Neural cell (in vitro differentiated cells): ENCODE results near the gene RALGDS. TPM values are rescaled to one million over a fixed set of nuclear protein-coding genes. Genes with fewer than 3 reads are reported as not detected.

ENCODE experiments used
- H2AFZ ChIP-seq: fragments of 200-600, 300-800 bp; sonication (generic), shearing (Covaris generic); 2 replicates; pipeline ENCODE4 v1.6.0; 2014; ENCODE audit warnings: low read depth, mild to moderate bottlenecking, antibody characterized with exemption, low read length, moderate library complexity
- H3F3A ChIP-seq: fragments of 200-600 bp; shearing (Covaris generic); 2 replicates; pipeline ENCODE4 v1.6.1; 2016; ENCODE audit warnings: mild to moderate bottlenecking, moderate library complexity, mixed read lengths, antibody characterized with exemption, low read length; ENCODE audit not compliant: insufficient read depth, poor library complexity, severe bottlenecking
- H3K27ac ChIP-seq: fragments of 200-600, 300-800 bp; sonication (generic), shearing (Covaris generic); 2 replicates; pipeline ENCODE4 v1.5.1; 2014; ENCODE audit warnings: mild to moderate bottlenecking, low read length, moderate library complexity
- H3K27me3 ChIP-seq: fragments of 300-800, 200-600 bp; sonication (generic), shearing (Covaris generic); 2 replicates; pipeline ENCODE4 v1.6.0; 2014; ENCODE audit warnings: mild to moderate bottlenecking, low read depth, low read length, moderate library complexity; ENCODE audit not compliant: insufficient read depth
- H3K36me3 ChIP-seq: fragments of 300-800, 200-600 bp; sonication (generic), shearing (Covaris generic); 2 replicates; pipeline ENCODE4 v1.5.1; 2014; ENCODE audit warnings: mild to moderate bottlenecking, antibody characterized with exemption, low read length, moderate library complexity; ENCODE audit not compliant: insufficient read depth
- H3K4me2 ChIP-seq: fragments of 300-800, 200-600 bp; sonication (generic), shearing (Covaris generic); 2 replicates; pipeline ENCODE4 v1.6.0; 2014; ENCODE audit warnings: mild to moderate bottlenecking, low read length
- H3K4me3 ChIP-seq: fragments of 300-800, 200-600 bp; sonication (generic), shearing (Covaris generic); 2 replicates; pipeline ENCODE4 v1.5.1; 2014; ENCODE audit warnings: mild to moderate bottlenecking, low read length, moderate library complexity
- H3K79me2 ChIP-seq: fragments of 200-600 bp; shearing (Covaris generic); replicated peaks from 2 replicates; pipeline ENCODE4 v1.6.0; 2014; ENCODE audit warnings: mild to moderate bottlenecking, low read length, moderate library complexity; ENCODE audit not compliant: insufficient read depth
- H3K9ac ChIP-seq: fragments of 300-800, 200-600 bp; sonication (generic), shearing (Covaris generic); 2 replicates; pipeline ENCODE4 v1.6.1; 2016; ENCODE audit warnings: mild to moderate bottlenecking, low read length, mixed read lengths
- H3K9me2 ChIP-seq: fragments of 200-600 bp; shearing (Covaris generic); 2 replicates; pipeline ENCODE4 v1.6.1; 2016; ENCODE audit warnings: mild to moderate bottlenecking, low read length, mixed read lengths; ENCODE audit not compliant: insufficient read depth
- H3K9me3 ChIP-seq: fragments of 200-600, 300-800 bp; sonication (generic), shearing (Covaris generic); 2 replicates; pipeline ENCODE4 v1.6.1; 2016; ENCODE audit warnings: mild to moderate bottlenecking, mixed run types, low read length, moderate library complexity, mixed read lengths
- H4K20me1 ChIP-seq: fragments of 200-600 bp; shearing (Covaris generic); 2 replicates; pipeline ENCODE4 v1.6.1; 2016; ENCODE audit warnings: mild to moderate bottlenecking, mixed run types; ENCODE audit not compliant: insufficient read depth
- EP300 ChIP-seq: fragments of 450-650 bp; conservative IDR thresholded peaks from 2 replicates; pipeline ENCODE4 v1.6.1; 2014; ENCODE audit warnings: antibody characterized with exemption, mild to moderate bottlenecking, moderate library complexity; ENCODE audit not compliant: poor library complexity, severe bottlenecking
- EZH2 ChIP-seq: fragments of 200-600, 300-800 bp; shearing (Covaris generic), sonication (generic); IDR thresholded peaks from 2 replicates; pipeline ENCODE4 v1.6.1; 2014; ENCODE audit warnings: antibody characterized with exemption, low read length, borderline replicate concordance, mild to moderate bottlenecking; ENCODE audit not compliant: insufficient read depth, poor library complexity, severe bottlenecking
- MXI1 ChIP-seq: fragments of 450-650 bp; conservative IDR thresholded peaks from 2 replicates; pipeline ENCODE4 v1.6.1; 2014; ENCODE audit warnings: antibody characterized with exemption, mild to moderate bottlenecking; ENCODE audit not compliant: poor library complexity, severe bottlenecking
- POLR2AphosphoS5 ChIP-seq: IDR thresholded peaks from 2 replicates; pipeline ENCODE4 v1.6.1; 2012
- RAD21 ChIP-seq: fragments of 450-650 bp; conservative IDR thresholded peaks from 2 replicates; pipeline ENCODE4 v1.6.1; 2014; ENCODE audit warnings: antibody characterized with exemption, mild to moderate bottlenecking, moderate library complexity
- SMC3 ChIP-seq: fragments of 450-650 bp; conservative IDR thresholded peaks from 2 replicates; pipeline ENCODE4 v1.6.1; 2014; ENCODE audit warnings: antibody characterized with exemption, mild to moderate bottlenecking, moderate library complexity; ENCODE audit not compliant: poor library complexity
- TAF1 ChIP-seq: IDR thresholded peaks from 2 replicates; pipeline ENCODE4 v1.6.1; 2012; ENCODE audit warnings: low read depth
- polyA plus RNA-seq: library from polyadenylated mRNA; depleted of rRNA; stranded (reverse); fragments of >200 nt; gene quantifications from 2 replicates; pipeline ENCODE4 v1.2.3, GENCODE V29; 2014
- TF ChIP-seq, protein P1 (sequence below): IDR thresholded peaks from 2 replicates; pipeline ENCODE4 v1.6.1; 2012; ENCODE audit warnings: borderline replicate concordance
- TF ChIP-seq, protein P2 (sequence below): fragments of 450-650 bp; IDR thresholded peaks from 2 replicates; pipeline ENCODE4 v1.5.1; 2014; ENCODE audit warnings: antibody characterized with exemption, mild to moderate bottlenecking, moderate library complexity; ENCODE audit not compliant: poor library complexity, severe bottlenecking

RALGDS gene
- polyA plus RNA-seq, 1 donor from 2014 or later, result 174 TPM

DNA sequence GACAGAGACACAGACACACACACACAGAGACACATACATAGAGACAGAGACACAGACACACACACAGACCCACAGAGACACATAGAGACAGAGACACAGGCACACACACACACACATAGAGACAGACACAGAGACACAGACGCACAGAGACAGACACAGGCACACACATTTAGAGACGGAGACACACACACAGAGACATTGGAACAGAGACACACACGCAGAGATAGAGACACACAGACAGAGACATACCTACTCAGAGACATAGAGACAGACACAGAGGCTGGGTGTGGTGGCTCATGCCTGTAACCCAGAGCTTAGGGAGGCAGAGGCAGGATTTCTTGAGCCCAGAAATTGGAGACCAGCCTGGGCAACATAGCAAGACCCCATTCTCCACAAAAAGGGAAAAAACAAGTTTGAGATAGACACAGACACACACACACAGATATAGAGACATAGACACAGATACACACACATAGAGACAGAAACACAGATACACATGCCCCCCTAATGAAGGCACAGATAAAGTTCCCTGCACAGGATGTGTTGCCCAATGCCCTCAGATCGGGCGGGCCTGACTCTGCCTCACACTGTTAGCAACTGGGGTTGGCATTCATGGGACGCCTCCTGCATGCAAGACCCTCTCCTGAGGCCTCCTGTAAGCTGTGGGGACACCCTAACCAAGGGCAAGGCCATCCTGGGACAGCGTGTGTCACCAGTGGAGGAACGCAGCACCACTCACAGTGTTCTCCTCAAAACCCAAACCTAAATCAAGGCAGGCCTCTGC, 3.3 kb upstream of the RALGDS start:
- no peaks in the 10 kb centered on the region for H3K9me3 ChIP-seq
- H3K27me3 ChIP-seq, result no peaks in the 10 kb centered on the region
- no peak overlapping the region for H3K4me2 ChIP-seq
- TF ChIP-seq MXI1 (no peak), SMC3 (no peak), RAD21 (no peak)
- H3K9me2 ChIP-seq, result no peaks in the 10 kb centered on the region
- H4K20me1 ChIP-seq, result peaks cover 10% of the 10 kb centered on the region
- H3K9ac ChIP-seq, result no peak overlapping the region
- H3K27ac ChIP-seq, result no peak overlapping the region
- H3K36me3 ChIP-seq, result no peaks in the 10 kb centered on the region
- peaks cover 5% of the 10 kb centered on the region for H3K79me2 ChIP-seq
- no peak overlapping the region for H2AFZ ChIP-seq
- no peak overlapping the region for H3K4me3 ChIP-seq
- no peaks in the 10 kb centered on the region for H3F3A ChIP-seq

GRCh38 chr9:133122935-133123611, 2.0 kb upstream of the RALGDS start:
- no peaks in the 10 kb centered on the region for H3K9me3 ChIP-seq
- peaks cover 6% of the 10 kb centered on the region for H4K20me1 ChIP-seq
- no peak overlapping the region for H3K27ac ChIP-seq
- H3F3A ChIP-seq, result no peaks in the 10 kb centered on the region
- H3K79me2 ChIP-seq, result peaks cover 9% of the 10 kb centered on the region
- TF ChIP-seq EZH2 (no peak), POLR2AphosphoS5 (no peak), EP300 (no peak), RAD21 (no peak), TAF1 (no peak), MXI1 (no peak), SMC3 (no peak)
- TF ChIP-seq, protein P1, sequence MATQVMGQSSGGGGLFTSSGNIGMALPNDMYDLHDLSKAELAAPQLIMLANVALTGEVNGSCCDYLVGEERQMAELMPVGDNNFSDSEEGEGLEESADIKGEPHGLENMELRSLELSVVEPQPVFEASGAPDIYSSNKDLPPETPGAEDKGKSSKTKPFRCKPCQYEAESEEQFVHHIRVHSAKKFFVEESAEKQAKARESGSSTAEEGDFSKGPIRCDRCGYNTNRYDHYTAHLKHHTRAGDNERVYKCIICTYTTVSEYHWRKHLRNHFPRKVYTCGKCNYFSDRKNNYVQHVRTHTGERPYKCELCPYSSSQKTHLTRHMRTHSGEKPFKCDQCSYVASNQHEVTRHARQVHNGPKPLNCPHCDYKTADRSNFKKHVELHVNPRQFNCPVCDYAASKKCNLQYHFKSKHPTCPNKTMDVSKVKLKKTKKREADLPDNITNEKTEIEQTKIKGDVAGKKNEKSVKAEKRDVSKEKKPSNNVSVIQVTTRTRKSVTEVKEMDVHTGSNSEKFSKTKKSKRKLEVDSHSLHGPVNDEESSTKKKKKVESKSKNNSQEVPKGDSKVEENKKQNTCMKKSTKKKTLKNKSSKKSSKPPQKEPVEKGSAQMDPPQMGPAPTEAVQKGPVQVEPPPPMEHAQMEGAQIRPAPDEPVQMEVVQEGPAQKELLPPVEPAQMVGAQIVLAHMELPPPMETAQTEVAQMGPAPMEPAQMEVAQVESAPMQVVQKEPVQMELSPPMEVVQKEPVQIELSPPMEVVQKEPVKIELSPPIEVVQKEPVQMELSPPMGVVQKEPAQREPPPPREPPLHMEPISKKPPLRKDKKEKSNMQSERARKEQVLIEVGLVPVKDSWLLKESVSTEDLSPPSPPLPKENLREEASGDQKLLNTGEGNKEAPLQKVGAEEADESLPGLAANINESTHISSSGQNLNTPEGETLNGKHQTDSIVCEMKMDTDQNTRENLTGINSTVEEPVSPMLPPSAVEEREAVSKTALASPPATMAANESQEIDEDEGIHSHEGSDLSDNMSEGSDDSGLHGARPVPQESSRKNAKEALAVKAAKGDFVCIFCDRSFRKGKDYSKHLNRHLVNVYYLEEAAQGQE, result no peak
- TF ChIP-seq, protein P2, sequence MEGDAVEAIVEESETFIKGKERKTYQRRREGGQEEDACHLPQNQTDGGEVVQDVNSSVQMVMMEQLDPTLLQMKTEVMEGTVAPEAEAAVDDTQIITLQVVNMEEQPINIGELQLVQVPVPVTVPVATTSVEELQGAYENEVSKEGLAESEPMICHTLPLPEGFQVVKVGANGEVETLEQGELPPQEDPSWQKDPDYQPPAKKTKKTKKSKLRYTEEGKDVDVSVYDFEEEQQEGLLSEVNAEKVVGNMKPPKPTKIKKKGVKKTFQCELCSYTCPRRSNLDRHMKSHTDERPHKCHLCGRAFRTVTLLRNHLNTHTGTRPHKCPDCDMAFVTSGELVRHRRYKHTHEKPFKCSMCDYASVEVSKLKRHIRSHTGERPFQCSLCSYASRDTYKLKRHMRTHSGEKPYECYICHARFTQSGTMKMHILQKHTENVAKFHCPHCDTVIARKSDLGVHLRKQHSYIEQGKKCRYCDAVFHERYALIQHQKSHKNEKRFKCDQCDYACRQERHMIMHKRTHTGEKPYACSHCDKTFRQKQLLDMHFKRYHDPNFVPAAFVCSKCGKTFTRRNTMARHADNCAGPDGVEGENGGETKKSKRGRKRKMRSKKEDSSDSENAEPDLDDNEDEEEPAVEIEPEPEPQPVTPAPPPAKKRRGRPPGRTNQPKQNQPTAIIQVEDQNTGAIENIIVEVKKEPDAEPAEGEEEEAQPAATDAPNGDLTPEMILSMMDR, result no peak
- H3K27me3 ChIP-seq, result no peaks in the 10 kb centered on the region
- H3K9me2 ChIP-seq, result no peaks in the 10 kb centered on the region
- no peak overlapping the region for H3K9ac ChIP-seq
- H3K36me3 ChIP-seq, result no peaks in the 10 kb centered on the region
- no peak overlapping the region for H3K4me3 ChIP-seq
- H3K4me2 ChIP-seq, result no peak overlapping the region
- no peak overlapping the region for H2AFZ ChIP-seq
